Uterus (tissue), 2 donors: ENCODE results near the gene ZFP30.

Source experiments
- POLR2A ChIP-seq, 2 donors: fragments of 450-650 bp; IDR thresholded peaks; one replicate each; pipeline ENCODE4 v1.6.1; 2016; ENCODE audit warnings: antibody characterized with exemption in 2 of 2, mild to moderate bottlenecking in 1 of 2, moderate library complexity in 1 of 2
- TF ChIP-seq, protein P1 (sequence below), 4 experiments: fragments of 200-600 bp in 2 of 4; fragments of 450-650 bp in 2 of 4; sonication (generic) in 2 of 4; IDR thresholded peaks; one replicate each; pipeline ENCODE4 v1.5.1; 2016 to 2019; ENCODE audit warnings: antibody characterized with exemption in 4 of 4, mild to moderate bottlenecking in 2 of 4, moderate library complexity in 1 of 4

DNA sequence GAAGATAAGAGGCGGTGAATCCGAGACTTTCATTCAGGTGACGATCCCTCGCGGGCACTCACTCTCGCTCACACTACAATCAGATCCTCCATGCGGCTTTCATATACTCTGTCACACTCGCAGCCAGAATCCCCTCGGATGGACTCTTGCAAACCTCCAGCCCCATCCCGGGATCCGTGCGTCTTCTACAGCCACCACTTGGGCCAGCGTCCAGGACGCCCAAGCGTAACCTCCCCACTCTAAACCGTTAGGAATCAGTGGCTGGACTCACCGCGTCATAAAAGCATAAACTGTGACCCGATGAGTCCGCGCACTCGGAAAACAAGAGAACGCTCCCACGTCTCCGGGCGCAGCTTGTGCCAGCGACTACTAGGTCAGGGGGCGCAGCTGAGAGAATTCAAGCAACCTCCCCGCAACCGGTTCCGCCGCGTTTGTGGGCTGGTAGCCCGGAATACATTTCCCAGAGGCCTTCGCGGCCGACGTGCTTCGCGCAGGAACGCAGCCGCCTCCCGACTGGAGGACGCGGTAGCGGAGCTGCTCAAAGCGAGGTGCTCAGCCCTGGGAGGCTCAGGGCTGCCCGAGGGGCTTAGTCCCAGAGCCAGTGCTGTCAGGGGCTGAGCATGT, 36.7 kb upstream of the ZFP30 start:
- TF ChIP-seq, protein P1, sequence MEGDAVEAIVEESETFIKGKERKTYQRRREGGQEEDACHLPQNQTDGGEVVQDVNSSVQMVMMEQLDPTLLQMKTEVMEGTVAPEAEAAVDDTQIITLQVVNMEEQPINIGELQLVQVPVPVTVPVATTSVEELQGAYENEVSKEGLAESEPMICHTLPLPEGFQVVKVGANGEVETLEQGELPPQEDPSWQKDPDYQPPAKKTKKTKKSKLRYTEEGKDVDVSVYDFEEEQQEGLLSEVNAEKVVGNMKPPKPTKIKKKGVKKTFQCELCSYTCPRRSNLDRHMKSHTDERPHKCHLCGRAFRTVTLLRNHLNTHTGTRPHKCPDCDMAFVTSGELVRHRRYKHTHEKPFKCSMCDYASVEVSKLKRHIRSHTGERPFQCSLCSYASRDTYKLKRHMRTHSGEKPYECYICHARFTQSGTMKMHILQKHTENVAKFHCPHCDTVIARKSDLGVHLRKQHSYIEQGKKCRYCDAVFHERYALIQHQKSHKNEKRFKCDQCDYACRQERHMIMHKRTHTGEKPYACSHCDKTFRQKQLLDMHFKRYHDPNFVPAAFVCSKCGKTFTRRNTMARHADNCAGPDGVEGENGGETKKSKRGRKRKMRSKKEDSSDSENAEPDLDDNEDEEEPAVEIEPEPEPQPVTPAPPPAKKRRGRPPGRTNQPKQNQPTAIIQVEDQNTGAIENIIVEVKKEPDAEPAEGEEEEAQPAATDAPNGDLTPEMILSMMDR (IDR thresholded peaks at IDR 0.05): peak in 2 of 4 experiments; percentile 3 to 20
- TF ChIP-seq POLR2A (IDR thresholded peaks at IDR 0.05): peak in 1 of 2 donors; percentile 36
